ENCODE measurements around the gene RHPN2. TPM values are rescaled to one million over a fixed set of nuclear protein-coding genes. Genes with fewer than 3 reads are reported as not detected.

Gene RHPN2
- total and polyA plus RNA-seq, 2 donors (not counting 3 experiments of a cell fraction or from before 2014, with no cell fraction given) = 2.3 to 2.7 TPM

- TF ChIP-seq CTCF (IDR thresholded peaks at IDR 0.05; ENCODE audit: extremely low read depth in 1 of 2, insufficient read depth in 1 of 2, low read depth in 1 of 2, low read length in 2 of 2) = no peak
- TF ChIP-seq MAX (IDR thresholded peaks at IDR 0.05; ENCODE audit: insufficient read depth, insufficient read length) = no peak
- no peak for TF ChIP-seq JUN (IDR thresholded peaks at IDR 0.05; ENCODE audit: borderline replicate concordance, insufficient read depth, insufficient read length, low read depth)
- TF ChIP-seq FOS (IDR thresholded peaks at IDR 0.05; ENCODE audit: borderline replicate concordance, insufficient read depth, low read length) = no peak
- no peak for TF ChIP-seq POLR2AphosphoS5 (IDR thresholded peaks at IDR 0.05; ENCODE audit: insufficient read depth, low read depth, low read length)
- TF ChIP-seq POLR2A (IDR thresholded peaks at IDR 0.05; ENCODE audit: low read depth, low read length) = no peak
- TF ChIP-seq EZH2 (IDR thresholded peaks at IDR 0.05; ENCODE audit: borderline replicate concordance, low read depth, low read length, severe bottlenecking) = no peak
- TF ChIP-seq MYC (IDR thresholded peaks at IDR 0.05; ENCODE audit: low read depth, low read length) = no peak
- TF ChIP-seq GATA2 (IDR thresholded peaks at IDR 0.05; ENCODE audit: insufficient read depth, insufficient read length, low read depth, low read length) = no peak
- H3K4me1 ChIP-seq (ENCODE audit: control insufficient read depth, extremely low read depth, insufficient read depth, low read length) = no peaks in the 10 kb centered on the region
- dilution Hi-C loops (cut with MboI; ENCODE audit: extremely low pct_ligation_motif_present, low sequenced_read_pairs) (no loop called here), intact Hi-C loops (cut with micrococcal nuclease) (no loop called here)
- no peak for DNase-seq (ENCODE audit: low read depth, low spot score)
- no peak overlapping the region for H3K4me2 ChIP-seq (ENCODE audit: insufficient read depth, low read length)
- POLR2A ChIA-PET = no interaction called here
- no peaks in the 10 kb centered on the region for H3K27me3 ChIP-seq (ENCODE audit: control insufficient read depth in 2 of 2, insufficient read depth in 2 of 2, low read length in 2 of 2)
- no peak overlapping the region for H3K27ac ChIP-seq (ENCODE audit: insufficient read depth, low read depth, low read length)
- H3K9me1 ChIP-seq (replicated peaks; ENCODE audit: control insufficient read depth, extremely low read depth, insufficient read depth, low read length) = no peaks in the 10 kb centered on the region
- no peak overlapping the region for H3K4me3 ChIP-seq (replicated peaks in 1 of 3; ENCODE audit: insufficient read depth in 1 of 3, low read depth in 1 of 3, low read length in 3 of 3)
- no peaks in the 10 kb centered on the region for H3K36me3 ChIP-seq (ENCODE audit: control insufficient read depth in 2 of 2, extremely low read depth in 1 of 2, insufficient read depth in 2 of 2, low read length in 2 of 2)
- H3K9ac ChIP-seq (replicated peaks; ENCODE audit: extremely low read depth, insufficient read depth, low read length) = no peak overlapping the region
- no peaks in the 10 kb centered on the region for H4K20me1 ChIP-seq (replicated peaks; ENCODE audit: control insufficient read depth, extremely low read depth, insufficient read depth, low read length)
- H3K9me3 ChIP-seq (replicated peaks; ENCODE audit: control insufficient read depth, insufficient read depth, low read length) = no peaks in the 10 kb centered on the region
- no peak overlapping the region for H2AFZ ChIP-seq (ENCODE audit: low read depth, low read length)
- no peak for FAIRE-seq
- no TSS peak for BruUV-seq (replicated peaks)
- H3K79me2 ChIP-seq (ENCODE audit: control insufficient read depth, insufficient read depth, low read length) = no peaks in the 10 kb centered on the region
- CTCF ChIA-PET = interaction anchor here (0.6 kb wide), 1 partner anchor 12 kb away, joined by 4 read pairs; no protein-coding TSS in a partner anchor
These were observed 15.6 kb downstream of the RHPN2 start for GRCh38 chr19:33048806-33049676.
